GM12878 (cell line): ENCODE measurements around the gene STK35. TPM values are rescaled to one million over a fixed set of nuclear protein-coding genes. Genes with fewer than 3 reads are reported as not detected.

Experiments used
- ATAC-seq: fragments of 200-7000 bp; cut with Tn5 transposase; 3 replicates; pipeline ENCODE4 v1.9.1; 2020; ENCODE audit warnings: mild to moderate bottlenecking, moderate library complexity
- BruUV-seq: library from RNA; stranded (reverse); fragments of 400-500 nt; replicated peaks from 2 replicates; lab custom pipeline; 2021; lab: Mats Ljungman, UMichigan
- CTCF ChIA-PET: fragments of 300-600 bp; sonication (Branson Sonifier 250); formaldehyde crosslinking; extraction: SDS; loops from one replicate; lab custom pipeline; 2021; ENCODE audit warnings: inconsistent platforms; lab: Yijun Ruan, JAX
- POLR2A ChIA-PET: fragments of 350-600 bp; formaldehyde crosslinking; extraction: SDS; loops from one replicate; lab custom pipeline; 2021; ENCODE audit warnings: inconsistent platforms; lab: Charles Lee
- RAD21 ChIA-PET: fragments of 300-600 bp; sonication (Branson Sonifier 250); formaldehyde crosslinking; loops from one replicate; lab custom pipeline; 2023; ENCODE audit warnings: antibody characterized with exemption; ENCODE audit not compliant: unreplicated experiment; lab: Charles Lee
- SMC1A ChIA-PET: fragments of 300-600 bp; sonication (Branson Sonifier 250); formaldehyde crosslinking; loops from one replicate; lab custom pipeline; 2023; ENCODE audit not compliant: unreplicated experiment, uncharacterized antibody; lab: Charles Lee
- DNase-seq: peaks from one replicate; pipeline ENCODE4 v3.0.0-alpha.2; 2011; ENCODE audit warnings: low read depth, low spot score
- FAIRE-seq: peaks from 3 replicates; lab custom pipeline; 2011; peaks lifted over from hg19 to GRCh38; lab: Jason Lieb, UNC
- H2AFZ ChIP-seq: 2 replicates; pipeline ENCODE4 v1.6.0; 2011; ENCODE audit warnings: low read depth, low read length, control low read depth; ENCODE audit not compliant: control insufficient read depth
- H3K27ac ChIP-seq: 2 replicates; pipeline ENCODE4 v1.5.1; 2011; ENCODE audit warnings: control low read depth; ENCODE audit not compliant: control insufficient read depth, insufficient read depth
- H3K27me3 ChIP-seq, 2 experiments: replicated peaks in 1 of 2; 2 replicates each; pipeline versions ENCODE4 v1.6.0 to v1.6.1; 2011; ENCODE audit warnings: low read length in 1 of 2; ENCODE audit not compliant: control insufficient read depth in 2 of 2, insufficient read depth in 2 of 2
- H3K36me3 ChIP-seq, 2 experiments: 2 replicates each; pipeline ENCODE4 v1.5.1; 2011; ENCODE audit warnings: low read length in 1 of 2; ENCODE audit not compliant: control insufficient read depth in 2 of 2, insufficient read depth in 2 of 2
- H3K4me1 ChIP-seq: 2 replicates; pipeline ENCODE4 v1.6.1; 2011; ENCODE audit warnings: mild to moderate bottlenecking, low read length, moderate library complexity, mixed read lengths; ENCODE audit not compliant: control insufficient read depth, insufficient read depth
- H3K4me2 ChIP-seq: 2 replicates; pipeline ENCODE4 v1.6.0; 2011; ENCODE audit warnings: control low read depth; ENCODE audit not compliant: control insufficient read depth, insufficient read depth
- H3K4me3 ChIP-seq: fragments of 200-600 bp; sonication (generic); 2 replicates; pipeline ENCODE4 v1.5.1; 2016
- H3K79me2 ChIP-seq: 2 replicates; pipeline ENCODE4 v1.6.0; 2011; ENCODE audit warnings: low read length; ENCODE audit not compliant: control insufficient read depth, insufficient read depth
- H3K9ac ChIP-seq: 2 replicates; pipeline ENCODE4 v1.8.0; 2011; ENCODE audit warnings: low read length, control low read depth, mixed read lengths; ENCODE audit not compliant: control insufficient read depth, insufficient read depth
- H3K9me3 ChIP-seq: replicated peaks from 3 replicates; pipeline ENCODE4 v1.5.1; 2011; ENCODE audit warnings: mild to moderate bottlenecking, low read length; ENCODE audit not compliant: control insufficient read depth, insufficient read depth
- H4K20me1 ChIP-seq: 2 replicates; pipeline ENCODE4 v1.6.0; 2011; ENCODE audit not compliant: control insufficient read depth, insufficient read depth
- CHD2 ChIP-seq: IDR thresholded peaks from 2 replicates; pipeline ENCODE4 v1.6.1; 2011; ENCODE audit warnings: low read depth, low read length, improper control_type of control experiment, borderline replicate concordance
- EED ChIP-seq: sonication (generic); IDR thresholded peaks from 2 replicates; pipeline ENCODE4 v1.6.1; 2016; ENCODE audit warnings: antibody characterized with exemption, low read depth
- ETV6 ChIP-seq, 2 experiments: fragments of 450-650 bp in 1 of 2; IDR thresholded peaks in 1 of 2; conservative IDR thresholded peaks in 1 of 2; 2 replicates each; pipeline ENCODE4 v1.6.1; 2014; ENCODE audit warnings: antibody characterized with exemption in 1 of 2, borderline replicate concordance in 1 of 2, low read depth in 1 of 2, mild to moderate bottlenecking in 1 of 2, moderate library complexity in 1 of 2
- GABPA ChIP-seq: IDR thresholded peaks from 2 replicates; pipeline ENCODE4 v1.6.1; 2014; ENCODE audit warnings: antibody characterized with exemption, low read depth, mild to moderate bottlenecking, inconsistent platforms
- KDM1A ChIP-seq: fragments of 200-600 bp; sonication (generic); IDR thresholded peaks from 2 replicates; pipeline ENCODE4 v1.6.1; 2016; ENCODE audit warnings: borderline replicate concordance
- PAX8 ChIP-seq: fragments of 450-650 bp; IDR thresholded peaks from 2 replicates; pipeline ENCODE4 v1.6.1; 2017; ENCODE audit warnings: mild to moderate bottlenecking, moderate library complexity
- RAD51 ChIP-seq: fragments of 450-650 bp; IDR thresholded peaks from 2 replicates; pipeline ENCODE4 v1.6.1; 2016; ENCODE audit warnings: moderate library complexity, mild to moderate bottlenecking, inconsistent platforms
- SRF ChIP-seq, 2 experiments: IDR thresholded peaks; 2 replicates each; pipeline ENCODE4 v1.6.1; 2011; ENCODE audit warnings: low read depth in 2 of 2, low read length in 2 of 2, mild to moderate bottlenecking in 1 of 2, moderate library complexity in 1 of 2
- TAF1 ChIP-seq: IDR thresholded peaks from 2 replicates; pipeline ENCODE4 v1.6.1; 2011; ENCODE audit warnings: mild to moderate bottlenecking, low read depth, low read length, borderline replicate concordance
- TARDBP ChIP-seq: IDR thresholded peaks from 2 replicates; pipeline ENCODE4 v1.6.1; 2016; ENCODE audit warnings: borderline replicate concordance
- USF2 ChIP-seq: IDR thresholded peaks from 2 replicates; pipeline ENCODE4 v1.6.1; 2011; ENCODE audit warnings: low read depth, low read length, improper control_type of control experiment, borderline replicate concordance
- WGBS: methylation state at CpG from one replicate; pipeline ENCODE4 v1.1.6; 2016; ENCODE audit warnings: low lambda C conversion rate; ENCODE audit not compliant: insufficient replicate concordance, insufficient coverage; ENCODE audit errors: missing lambda C conversion rate; 5-methylcytosine and 5-hydroxymethylcytosine counted together
- in situ Hi-C: fragments of 300-500 bp; cut with MboI; formaldehyde crosslinking; loops from 9 replicates; pipeline ENCODE4 v1.14.3; 2018; ENCODE audit warnings: mixed read lengths
- intact Hi-C: fragments of 100-400 bp; cut with micrococcal nuclease; formaldehyde crosslinking; loops from one replicate; pipeline ENCODE4 v1.14.2; 2022; ENCODE audit not compliant: unreplicated experiment
- polyA plus RNA-seq, 11 experiments: library from polyadenylated mRNA; depleted of rRNA in 4 of 11; unstranded in 6 of 11; stranded (reverse) in 5 of 11; fragments of >200 nt; fragmentation: Nextera tagmentation in 4 of 11; fragmentation: Illumina TruSeq in 1 of 11; extraction: Ambion mirVana in 4 of 11; extraction: Trizol in 1 of 11; gene quantifications; 1 replicate in 1 of 11; 2 replicates in 10 of 11; pipeline versions ENCODE4 v1.2.1 to v1.2.3, GENCODE V29; 2011 to 2016; ENCODE audit warnings: inconsistent platforms in 2 of 11, missing spikeins in 2 of 11, low read depth in 1 of 11
- total RNA-seq, 4 experiments: library from RNA; depleted of rRNA in 3 of 4; stranded (reverse); fragments of >200 nt in 3 of 4; fragmentation: Illumina TruSeq in 1 of 4; extraction: Trizol in 1 of 4; gene quantifications; 2 replicates each; pipeline versions ENCODE4 v1.2.1 to v1.2.3, GENCODE V29; 2013 to 2021

Gene STK35
- total and polyA plus RNA-seq, 10 of the 15 experiments (the other 5 are each of a cell fraction or from before 2014, with no cell fraction given), result 2.9 to 19.4 (median 9.6) TPM

- no peak for ATAC-seq
- Histone ChIP-seq H3K4me2 (peak overlapping the region; percentile 92), H2AFZ (no peak overlapping the region), H3K27ac (no peak overlapping the region), H3K4me1 (peaks cover 11% of the 10 kb centered on the region; the same call in 1 of the 2 replicates), H3K4me3 (peak overlapping the region; percentile 92), H3K27me3 (no peaks in the 10 kb centered on the region), H3K9me3 (no peaks in the 10 kb centered on the region), H3K36me3 (peaks cover 2 to 19% of the 10 kb centered on the region in 2 experiments; a peak in 3 of 4 replicates), H3K9ac (peak overlapping the region; percentile 99), H3K79me2 (peaks cover 58% of the 10 kb centered on the region), H4K20me1 (no peaks in the 10 kb centered on the region)
- in situ Hi-C loops, result no loop called here
- RAD21 ChIA-PET, result interaction anchor here (1.1 kb wide), 1 partner anchor 11 kb away, joined by 3 read pairs; no protein-coding TSS in a partner anchor
- CTCF ChIA-PET, result interaction anchor here (0.9 to 4.1 kb wide), 6 partner anchors 8 to 69 kb away, joined by 3 to 19 read pairs (median 5); no protein-coding TSS in a partner anchor
- no TSS peak for BruUV-seq
- FAIRE-seq, result no peak
- POLR2A ChIA-PET, result interaction anchor here (0.6 to 3.6 kb wide), 2 partner anchors 9 to 206 kb away, joined by 4 to 25 read pairs; no protein-coding TSS in a partner anchor
- WGBS, result 89% methylated on average over 8 of the region's 8 CpGs
- intact Hi-C loops, result loop anchor here (10.0 kb wide), 1 partner anchor 199 kb away; no protein-coding TSS in a partner anchor
- SMC1A ChIA-PET, result interaction anchor here (0.7 to 1.4 kb wide), 3 partner anchors 10 to 68 kb away, joined by 3 to 4 read pairs (median 4); no protein-coding TSS in a partner anchor
- no peak for TF ChIP-seq KDM1A
- no peak for TF ChIP-seq ETV6 (conservative IDR thresholded peaks at IDR 0.05 in 1 of 2, IDR thresholded peaks at IDR 0.05 in 1 of 2; ENCODE audit: borderline replicate concordance in 1 of 2, low read depth in 1 of 2)
- TF ChIP-seq TAF1, result no peak
- no peak for TF ChIP-seq EED
- TF ChIP-seq CHD2, result no peak
- no peak for TF ChIP-seq USF2
- TF ChIP-seq PAX8, result no peak
- no peak for TF ChIP-seq TARDBP
- TF ChIP-seq SRF (IDR thresholded peaks at IDR 0.05; ENCODE audit: low read depth in 2 of 2, low read length in 2 of 2), result no peak
- TF ChIP-seq GABPA, result no peak
- TF ChIP-seq RAD51, result no peak
- DNase-seq, result no peak
Measured at GRCh38 chr20:2104236-2104635, 2.6 kb downstream of the STK35 start.
